GM18868 (cell line): ENCODE results near the gene MAGEA4.

ENCODE experiments used
- ATAC-seq: cut with Tn5 transposase; IDR thresholded peaks from one replicate; pipeline ENCODE4 v1.9.1; 2021; ENCODE audit warnings: mild to moderate bottlenecking, moderate library complexity; ENCODE audit not compliant: unreplicated experiment

Gene MAGEA4

GRCh38 chrX:151922692-151923091, 10.0 kb downstream of the MAGEA4 start:
- no peak for ATAC-seq

GRCh38 chrX:151923648-151924047, 11.0 kb downstream of the MAGEA4 start:
- ATAC-seq, result no peak

GRCh38 chrX:151929126-151929525, 16.4 kb downstream of the MAGEA4 start:
- no peak for ATAC-seq

GRCh38 chrX:151935358-151935757, 22.7 kb downstream of the MAGEA4 start:
- ATAC-seq, result no peak

GRCh38 chrX:151938172-151938571, 25.5 kb downstream of the MAGEA4 start:
- ATAC-seq, result no peak

- ATAC-seq, result no peak
Observed at GRCh38 chrX:151954730-151955129, 42.0 kb downstream of the MAGEA4 start.

- ATAC-seq, result no peak
Observed at GRCh38 chrX:151958101-151958500, 45.4 kb downstream of the MAGEA4 start.

GRCh38 chrX:151962034-151962433, 49.3 kb downstream of the MAGEA4 start:
- ATAC-seq, result no peak

- no peak for ATAC-seq
Observed at GRCh38 chrX:151966236-151966635, 53.5 kb downstream of the MAGEA4 start.

GRCh38 chrX:151970027-151970426, 57.3 kb downstream of the MAGEA4 start:
- no peak for ATAC-seq

- ATAC-seq, result no peak
Observed at GRCh38 chrX:151970661-151971060, 58.0 kb downstream of the MAGEA4 start.

- ATAC-seq, result no peak
Observed at GRCh38 chrX:151973060-151973661, 60.5 kb downstream of the MAGEA4 start.

- no peak for ATAC-seq
Observed at GRCh38 chrX:151973851-151974335, 61.2 kb downstream of the MAGEA4 start.
